ENCODE results near the gene RXFP2. TPM values are rescaled to one million over a fixed set of nuclear protein-coding genes. Genes with fewer than 3 reads are reported as not detected.

The RXFP2 gene
- total RNA-seq, 2 donors from 2014 or later: not detected

GRCh38 chr13:31774186-31774750 is 34.9 kb downstream of the RXFP2 start:
- no peaks in the 10 kb centered on the region for H3K9me3 Mint-ChIP-seq
- Histone ChIP-seq H3K36me3 (ENCODE audit: control insufficient read depth, insufficient read depth, low read length) (no peaks in the 10 kb centered on the region), H3K9ac (ENCODE audit: extremely low read depth, low read length, poor library complexity, severe bottlenecking) (no peak overlapping the region), H3K27ac (ENCODE audit: low read depth, low read length) (no peak overlapping the region), H3K9me3 (ENCODE audit: control insufficient read depth, low read length) (no peaks in the 10 kb centered on the region), H3K27me3 (ENCODE audit: control insufficient read depth, insufficient read depth, low read length, poor library complexity, severe bottlenecking) (no peaks in the 10 kb centered on the region), H3K4me3 (ENCODE audit: low read length) (no peak overlapping the region), H3K4me1 (ENCODE audit: control insufficient read depth, insufficient read depth, low read length) (no peaks in the 10 kb centered on the region)
- no peak for DNase-seq
- no peaks in the 10 kb centered on the region for H3K4me1 Mint-ChIP-seq
- 91 to 96% methylated on average over 4 to 5 of the region's 5 CpGs for WGBS, 2 experiments (ENCODE audit: insufficient coverage in 1 of 2, insufficient read length in 1 of 2)
- no peaks in the 10 kb centered on the region for H3K27me3 Mint-ChIP-seq (ENCODE audit: insufficient read depth)
- no peak for TF ChIP-seq CTCF (conservative IDR thresholded peaks at IDR 0.05)
- no peak overlapping the region for H3K27ac Mint-ChIP-seq
- no peaks in the 10 kb centered on the region for H3K36me3 Mint-ChIP-seq (ENCODE audit: low read depth)
- H3K4me3 Mint-ChIP-seq: no peak overlapping the region

DNA sequence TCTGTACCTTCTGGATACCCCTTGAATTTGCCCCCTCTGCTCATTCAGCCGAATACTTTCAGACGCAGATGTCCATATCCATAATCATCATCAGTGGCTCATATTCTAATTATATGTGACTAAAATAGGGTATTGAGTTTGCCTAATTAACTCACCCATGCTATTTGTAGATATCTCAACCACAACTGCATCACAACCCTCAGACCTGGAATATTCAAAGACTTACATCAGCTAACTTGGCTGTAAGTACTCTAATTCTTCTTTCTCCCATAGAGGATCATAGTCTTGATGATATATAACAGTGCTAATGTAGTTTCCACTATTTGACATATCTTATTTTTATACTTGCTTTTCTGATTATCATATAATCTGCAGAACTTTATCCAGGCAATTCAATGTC is 35.8 kb downstream of the RXFP2 start:
- H3K9me3 Mint-ChIP-seq: no peaks in the 10 kb centered on the region
- H3K27ac ChIP-seq (ENCODE audit: low read depth, low read length): no peak overlapping the region
- no peaks in the 10 kb centered on the region for H3K4me1 ChIP-seq (ENCODE audit: control insufficient read depth, insufficient read depth, low read length)
- TF ChIP-seq CTCF (conservative IDR thresholded peaks at IDR 0.05): no peak
- H3K9ac ChIP-seq (ENCODE audit: extremely low read depth, low read length, poor library complexity, severe bottlenecking): no peak overlapping the region
- no peak overlapping the region for H3K4me3 ChIP-seq (ENCODE audit: low read length)
- H3K27me3 Mint-ChIP-seq (ENCODE audit: insufficient read depth): no peaks in the 10 kb centered on the region
- H3K4me1 Mint-ChIP-seq: no peaks in the 10 kb centered on the region
- no peaks in the 10 kb centered on the region for H3K9me3 ChIP-seq (ENCODE audit: control insufficient read depth, low read length)
- no peaks in the 10 kb centered on the region for H3K36me3 Mint-ChIP-seq (ENCODE audit: low read depth)
- H3K4me3 Mint-ChIP-seq: no peak overlapping the region
- DNase-seq: no peak
- no peaks in the 10 kb centered on the region for H3K27me3 ChIP-seq (ENCODE audit: control insufficient read depth, insufficient read depth, low read length, poor library complexity, severe bottlenecking)
- H3K27ac Mint-ChIP-seq: no peak overlapping the region
- 100% methylated on average over 1 of the region's 2 CpGs; no CpG with 5 or more reads in 1 of the 2 experiments for WGBS, 2 experiments (ENCODE audit: insufficient coverage in 1 of 2, insufficient read length in 1 of 2)
- H3K36me3 ChIP-seq (ENCODE audit: control insufficient read depth, insufficient read depth, low read length): no peaks in the 10 kb centered on the region

DNA sequence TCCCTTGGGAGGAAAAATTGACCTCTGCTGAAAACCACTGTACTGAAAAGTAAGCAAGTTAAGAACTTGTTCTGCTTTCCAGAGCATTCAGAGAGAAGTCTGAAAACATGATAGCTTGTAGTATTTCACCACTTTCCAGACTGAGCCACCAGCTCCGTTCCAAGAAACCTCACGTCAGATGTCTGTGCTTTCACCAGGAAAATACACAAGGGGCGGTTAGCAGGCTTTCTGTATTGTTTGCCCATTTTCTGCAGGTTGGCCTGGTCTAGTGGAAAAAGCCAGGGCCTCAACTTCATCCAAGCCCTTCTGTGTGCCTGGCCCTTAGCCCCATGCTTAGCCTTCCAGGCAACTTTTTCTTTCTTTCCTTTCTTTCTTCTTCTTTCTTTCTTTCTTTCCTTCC is 36.4 kb downstream of the RXFP2 start:
- H3K36me3 Mint-ChIP-seq (ENCODE audit: low read depth): no peaks in the 10 kb centered on the region
- no peaks in the 10 kb centered on the region for H3K27me3 Mint-ChIP-seq (ENCODE audit: insufficient read depth)
- 95 to 100% methylated on average over 3 of the region's 3 CpGs for WGBS, 2 experiments (ENCODE audit: insufficient coverage in 1 of 2, insufficient read length in 1 of 2)
- no peaks in the 10 kb centered on the region for H3K36me3 ChIP-seq (ENCODE audit: control insufficient read depth, insufficient read depth, low read length)
- no peaks in the 10 kb centered on the region for H3K9me3 Mint-ChIP-seq
- TF ChIP-seq CTCF (conservative IDR thresholded peaks at IDR 0.05): no peak
- H3K4me1 Mint-ChIP-seq: no peaks in the 10 kb centered on the region
- no peak for DNase-seq
- no peak overlapping the region for H3K4me3 ChIP-seq (ENCODE audit: low read length)
- no peaks in the 10 kb centered on the region for H3K4me1 ChIP-seq (ENCODE audit: control insufficient read depth, insufficient read depth, low read length)
- no peak overlapping the region for H3K27ac Mint-ChIP-seq
- no peaks in the 10 kb centered on the region for H3K9me3 ChIP-seq (ENCODE audit: control insufficient read depth, low read length)
- H3K4me3 Mint-ChIP-seq: no peak overlapping the region
- H3K9ac ChIP-seq (ENCODE audit: extremely low read depth, low read length, poor library complexity, severe bottlenecking): no peak overlapping the region
- no peak overlapping the region for H3K27ac ChIP-seq (ENCODE audit: low read depth, low read length)
- H3K27me3 ChIP-seq (ENCODE audit: control insufficient read depth, insufficient read depth, low read length, poor library complexity, severe bottlenecking): no peaks in the 10 kb centered on the region
